Adrenal gland (tissue), 12 donors: Measurements from ENCODE around the gene SNX9. TPM values are rescaled to one million over a fixed set of nuclear protein-coding genes. Genes with fewer than 3 reads are reported as not detected.

Experiments used
- DNase-seq, 7 donors: peaks; one replicate each; pipeline ENCODE4 v3.0.0-alpha.2; 2019 to 2020
- H3K27ac ChIP-seq, 5 donors: fragments of 200-600 bp; sonication (generic) in 4 of 5; 1 replicate in 3 of 5; 2 replicates in 2 of 5; pipeline versions ENCODE4 v1.5.1 to v1.8.0; 2016 to 2020; ENCODE audit warnings: mild to moderate bottlenecking in 1 of 5
- H3K27me3 ChIP-seq: fragments of 200-600 bp; 2 replicates; pipeline ENCODE4 v1.8.0; 2021
- H3K36me3 ChIP-seq, 2 donors: fragments of 200-600 bp; replicated peaks in 1 of 2; 1 replicate in 1 of 2; 2 replicates in 1 of 2; pipeline versions ENCODE4 v1.5.1 to v1.8.0; 2018 to 2022
- H3K4me1 ChIP-seq, 2 donors: fragments of 200-600 bp; replicated peaks in 1 of 2; 1 replicate in 1 of 2; 2 replicates in 1 of 2; pipeline versions ENCODE4 v1.5.1 to v1.8.0; 2018 to 2021
- H3K4me3 ChIP-seq, 4 donors: fragments of 200-600 bp; sonication (generic) in 3 of 4; one replicate each; pipeline ENCODE4 v1.5.1; 2016 to 2018
- H3K9me3 ChIP-seq, 3 donors: fragments of 200-600 bp; sonication (generic) in 1 of 3; replicated peaks in 1 of 3; 1 replicate in 2 of 3; 2 replicates in 1 of 3; pipeline versions ENCODE4 v1.5.1 to v1.8.0; 2016 to 2021
- CTCF ChIP-seq, 6 experiments: fragments of 450-650 bp in 4 of 6; fragments of 200-600 bp in 2 of 6; sonication (generic) in 1 of 6; IDR thresholded peaks; 1 replicate in 5 of 6; 2 replicates in 1 of 6; pipeline versions ENCODE4 v1.5.1 to v1.8.0; 2016 to 2021; ENCODE audit warnings: antibody characterized with exemption in 6 of 6, mild to moderate bottlenecking in 2 of 6, moderate library complexity in 1 of 6
- POLR2A ChIP-seq, 2 donors: fragments of 450-650 bp; IDR thresholded peaks; one replicate each; pipeline ENCODE4 v1.6.1; 2017; ENCODE audit warnings: antibody characterized with exemption in 2 of 2, mild to moderate bottlenecking in 2 of 2, moderate library complexity in 1 of 2
- WGBS, 4 donors: extraction: QIAGEN DNeasy Blood & Tissue Kit in 2 of 4; methylation state at CpG; one replicate each; pipeline versions ENCODE4 v1.1.5 to v1.1.7; 2013 to 2017; 5-methylcytosine and 5-hydroxymethylcytosine counted together
- intact Hi-C, 2 donors: fragments of 100-400 bp; cut with DNase I; formaldehyde crosslinking; loops; one replicate each; pipeline versions ENCODE4 v1.14.1 to v1.15.0; 2022 to 2023
- polyA plus RNA-seq, 3 donors: library from polyadenylated mRNA; stranded (reverse); fragments of 200-250 nt in 2 of 3; fragments of 350-450 nt in 1 of 3; fragmentation: Illumina TruSeq in 1 of 3; extraction: RNeasy Lipid Tissue Mini Kit (QIAGEN cat#74804) in 1 of 3; gene quantifications; one replicate each; pipeline ENCODE4 v1.2.3, GENCODE V29; 2013 to 2014
- total RNA-seq, 9 donors: library from RNA; depleted of rRNA in 4 of 9; stranded (reverse); fragments of >200 nt in 4 of 9; fragments of 120-200 nt in 1 of 9; fragmentation: NEBNext Ultra II Directional in 1 of 9; extraction: Animal tissue kit (Norgen Biotek cat#: 25700) in 1 of 9; gene quantifications; one replicate each; pipeline versions ENCODE4 v1.1.0 to v1.2.4, GENCODE V29; 2013 to 2023
- donor health status: healthy with polysubstance abuse.
- donor health status: Bipolar disorder and iron deficiency.
- donor health status: DM: yes; HTN: yes; CAD: no.
- donor health status: DM: no; HTN: no; CAD: no.
- donor health status: DM: no; HTN: no; CAD: no.
- donor health status: DM: yes; HTN: yes; CAD: no.

Gene SNX9
- total and polyA plus RNA-seq, 12 donors, result 27.7 to 59.6 (median 50.4) TPM

GRCh38 chr6:157821342-157822033 lies 1.6 kb upstream of the SNX9 start:
- H3K4me1 ChIP-seq, result peaks cover 0 to 11% of the 10 kb centered on the region in 2 donors
- H3K9me3 ChIP-seq, result no peaks in the 10 kb centered on the region
- H3K27ac ChIP-seq, result no peak overlapping the region
- peak in 1 of 7 donors; percentile 9 for DNase-seq
- TF ChIP-seq POLR2A (IDR thresholded peaks at IDR 0.05) (no peak), CTCF (IDR thresholded peaks at IDR 0.05) (no peak)
- no peaks in the 10 kb centered on the region for H3K27me3 ChIP-seq
- 73 to 89% (median 80%) methylated on average over 6 of the region's 6 CpGs for WGBS, 4 donors
- H3K36me3 ChIP-seq, result no peaks in the 10 kb centered on the region
- intact Hi-C loops, result loop anchor here in 1 of 2 donors (10.0 kb wide), 1 partner anchor 53 kb away; no protein-coding TSS in a partner anchor
- no peak overlapping the region for H3K4me3 ChIP-seq

DNA sequence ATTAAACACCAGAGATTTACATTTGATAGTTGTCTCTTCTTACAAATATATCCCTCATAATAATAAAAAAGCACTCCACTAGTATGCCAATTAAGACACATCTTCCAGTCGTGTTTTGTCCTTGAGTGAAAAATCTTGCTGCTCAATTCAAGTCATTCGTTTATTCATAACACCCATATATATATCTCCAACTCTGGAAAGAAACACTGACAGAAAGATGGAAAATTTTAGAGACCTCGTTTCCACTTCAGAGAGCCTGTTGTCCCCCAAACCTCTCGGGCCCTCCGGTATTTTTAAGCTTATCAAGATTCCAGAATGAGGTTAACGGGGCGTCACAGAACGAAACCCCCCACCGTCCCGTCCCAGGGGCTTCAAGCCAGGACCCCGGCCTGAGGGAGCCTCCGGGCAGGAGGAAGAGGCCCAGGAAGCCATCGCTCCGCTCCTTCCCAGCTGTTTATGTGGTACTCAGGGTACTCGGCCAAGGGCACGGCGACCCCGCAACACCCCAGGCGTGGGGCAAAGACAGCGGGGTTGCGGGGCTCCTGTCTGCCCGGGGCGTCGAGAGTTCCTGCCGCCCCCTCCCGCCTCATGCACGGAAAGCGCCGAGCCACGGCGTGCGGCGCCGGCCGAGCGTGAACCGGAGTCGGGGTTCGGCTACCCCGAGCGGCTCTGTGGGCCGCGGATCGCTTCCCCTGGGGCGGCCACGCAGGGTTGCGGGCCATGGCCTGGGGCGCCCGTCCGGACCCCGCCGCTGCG lies 623 bp upstream of the SNX9 start:
- Histone ChIP-seq H3K36me3 (no peaks in the 10 kb centered on the region), H3K4me1 (peaks cover 0 to 11% of the 10 kb centered on the region in 2 donors), H3K27ac (peak overlapping the region; percentile 41 to 100 (median 99)), H3K27me3 (no peaks in the 10 kb centered on the region), H3K9me3 (no peaks in the 10 kb centered on the region), H3K4me3 (peak overlapping the region in 2 of 4 donors; percentile 22 to 100)
- DNase-seq, result peak in 4 of 7 donors; percentile 26 to 47 (median 30)
- WGBS, 4 donors, result 6 to 25% (median 17%) methylated on average over 10 to 53 of the region's 53 CpGs
- intact Hi-C loops, result loop anchor here in 1 of 2 donors (10.0 kb wide), 1 partner anchor 52 kb away; no protein-coding TSS in a partner anchor
- TF ChIP-seq CTCF (IDR thresholded peaks at IDR 0.05) (no peak), POLR2A (IDR thresholded peaks at IDR 0.05) (no peak)

DNA sequence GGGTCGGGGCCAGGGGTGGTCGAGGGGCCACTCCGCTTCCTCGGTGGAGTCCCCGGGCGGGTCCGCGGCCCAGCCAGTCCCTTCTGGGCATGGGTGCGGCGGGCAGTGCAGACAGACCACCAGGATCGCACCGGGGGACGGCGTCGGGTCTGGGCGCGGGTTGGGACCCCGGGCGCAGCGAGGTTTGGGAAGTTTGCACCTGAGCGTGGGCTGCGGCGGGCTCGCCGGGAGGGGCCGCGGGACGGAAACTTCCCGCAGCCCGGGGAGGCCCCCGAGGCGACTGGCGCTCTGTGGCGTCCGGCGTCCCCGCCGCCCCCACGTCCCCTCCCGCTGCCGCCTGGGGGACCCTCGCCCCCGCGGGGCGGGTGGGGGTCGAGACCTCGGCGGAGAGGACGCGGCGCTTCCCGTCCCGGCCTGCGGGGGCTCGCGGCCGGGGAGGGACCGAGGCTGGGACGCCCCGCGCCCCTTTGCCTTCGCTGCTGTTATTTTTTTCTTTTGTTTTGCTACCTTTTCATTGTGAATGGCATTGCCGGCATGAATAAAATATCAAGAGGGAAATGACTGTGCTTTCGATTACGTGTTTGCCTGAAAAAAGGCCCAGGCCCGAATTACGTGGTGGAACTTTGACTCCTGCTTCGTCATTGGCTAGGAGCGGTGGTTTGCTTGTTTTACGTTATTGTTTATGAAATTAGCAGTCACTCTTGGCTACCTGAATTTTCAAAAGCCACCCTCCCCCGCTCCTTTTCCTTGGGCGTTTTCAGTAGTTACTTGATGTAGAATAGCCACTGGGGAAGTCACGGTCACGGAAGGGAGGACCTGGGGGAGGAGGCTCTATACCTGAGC lies 703 bp downstream of the SNX9 start:
- DNase-seq, result peak; percentile 63 to 87 (median 75)
- Histone ChIP-seq H3K27me3 (no peaks in the 10 kb centered on the region), H3K9me3 (no peaks in the 10 kb centered on the region), H3K27ac (peak overlapping the region; percentile 79 to 100 (median 99)), H3K4me3 (peak overlapping the region; percentile 64 to 100 (median 90)), H3K4me1 (peaks cover 0 to 17% of the 10 kb centered on the region in 2 donors), H3K36me3 (no peaks in the 10 kb centered on the region)
- TF ChIP-seq CTCF (IDR thresholded peaks at IDR 0.05), result peak in 1 of 6 experiments; percentile 7
- peak in 1 of 2 donors; percentile 58 for TF ChIP-seq POLR2A (IDR thresholded peaks at IDR 0.05)
- 0 to 1% (median 0%) methylated on average over 16 to 74 of the region's 74 CpGs for WGBS, 4 donors
- intact Hi-C loops, result loop anchor here in 1 of 2 donors (10.0 kb wide), 1 partner anchor 51 kb away; no protein-coding TSS in a partner anchor
